Measurements from ENCODE around the gene OR5AP2.
A peak's percentile ranks its signal among the peaks of the same experiment; 100 is the strongest.
"Not testable (repeated sequence)": the region's sequence is repeated elsewhere in the genome, so short reads cannot be mapped to it uniquely, and the experiment has no call there.

OR5AP2 gene

DNA sequence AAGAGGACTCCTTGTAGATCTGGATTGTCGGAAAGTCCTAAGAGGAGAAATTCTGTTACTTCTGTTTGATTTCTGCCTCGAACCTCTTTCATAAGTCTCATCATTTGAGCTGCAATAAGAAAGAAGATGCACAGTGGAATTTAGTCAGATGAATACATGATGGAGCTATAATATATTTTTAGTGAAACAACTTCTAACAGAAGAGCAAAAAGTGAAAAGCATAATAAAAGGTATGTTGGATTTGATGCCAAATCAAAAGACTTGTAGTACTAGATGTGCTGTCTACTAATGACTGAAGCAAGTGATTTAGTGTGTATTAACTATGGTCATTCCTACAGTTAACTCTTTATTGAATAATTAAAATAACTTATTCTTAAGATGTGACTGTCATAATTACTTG lies at the start of gene OR5AP2:
Gene OR5AP2, minus strand, starts transcription at position 101 of the 400 bp plus-strand sequence. Its CDS starts 0 bp downstream, at position 101.
- no peak for DNase-seq

DNA sequence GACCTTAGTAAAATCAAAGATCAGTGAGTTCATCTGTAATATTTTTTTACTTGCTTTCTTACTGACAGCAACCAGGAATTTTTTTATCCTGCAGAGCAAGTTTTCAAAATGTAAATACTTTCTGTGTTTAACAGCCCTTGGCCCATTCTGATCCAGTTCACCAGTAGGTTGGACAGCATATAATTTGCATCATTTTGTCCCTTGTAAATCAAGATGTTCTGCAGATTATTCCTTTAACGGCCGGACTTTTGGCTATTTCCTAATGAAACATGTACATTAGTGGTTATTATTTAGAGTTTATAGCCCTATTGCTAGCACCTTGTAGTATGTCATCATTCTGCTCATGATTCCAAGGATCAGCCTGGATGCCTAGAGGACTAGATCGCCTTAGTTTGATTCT lies 48.9 kb upstream of the OR5AP2 start:
- DNase-seq, result not testable (repeated sequence)

DNA sequence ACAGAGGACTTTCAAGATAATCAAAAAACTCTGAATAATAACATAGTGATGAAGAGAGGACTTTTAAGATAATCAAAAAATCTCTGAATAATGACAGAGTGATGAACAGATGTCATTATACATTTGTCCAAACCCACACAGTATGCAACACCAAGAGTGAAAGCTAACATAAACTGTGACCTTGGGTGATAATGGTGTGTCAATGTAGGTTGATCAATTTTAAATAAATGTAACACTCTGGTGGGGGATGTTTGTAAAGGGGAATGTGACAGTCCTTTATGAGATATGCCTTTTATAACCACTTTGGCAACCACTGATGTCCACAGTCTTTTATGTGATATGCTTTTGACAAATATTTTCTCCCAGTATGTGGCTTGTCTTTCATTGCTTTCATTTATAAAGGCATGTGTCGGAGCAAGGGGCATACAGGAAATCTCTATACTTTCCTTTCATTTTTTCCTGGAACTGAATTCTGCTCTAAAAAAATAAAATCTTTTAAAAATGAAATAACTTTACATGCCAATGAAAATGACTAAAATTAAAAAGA lies 46.4 kb upstream of the OR5AP2 start:
- DNase-seq, result no peak

DNA sequence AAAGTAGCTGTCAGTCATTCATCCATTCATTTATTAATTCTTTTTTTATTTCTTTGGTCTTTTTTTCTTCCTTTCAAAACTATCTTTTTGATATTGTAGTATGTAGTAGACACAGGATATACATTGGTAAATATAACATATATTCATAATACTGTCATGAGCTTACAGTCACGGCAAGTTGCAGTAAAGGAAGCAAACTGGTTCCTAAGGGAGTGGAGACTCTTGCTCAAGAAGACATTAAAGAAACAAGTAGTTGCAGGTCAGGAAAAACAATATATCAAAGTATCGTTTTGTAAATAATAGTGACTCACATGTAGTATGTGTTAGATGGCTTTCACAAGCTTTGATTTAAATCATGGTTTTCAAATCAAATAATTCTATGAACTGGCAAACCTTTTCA lies 28.7 kb upstream of the OR5AP2 start:
- DNase-seq, result no peak

DNA sequence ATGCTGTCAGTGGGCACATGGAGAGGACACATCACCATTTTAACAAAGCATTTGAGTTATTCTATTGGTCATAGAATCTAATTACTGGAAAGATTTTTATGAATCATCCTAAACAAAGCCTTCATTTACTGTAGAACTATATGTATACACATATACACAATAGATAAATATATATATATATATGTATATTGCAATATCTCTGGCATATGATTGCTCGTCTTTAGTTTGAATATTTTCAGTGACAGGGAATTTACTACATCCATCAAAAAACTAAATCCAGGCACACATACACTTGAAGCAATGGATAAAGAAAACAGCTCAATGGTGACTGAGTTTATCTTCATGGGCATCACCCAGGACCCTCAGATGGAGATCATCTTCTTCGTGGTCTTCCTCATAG lies 21.1 kb upstream of the OR5AP2 start, which contains the start of gene OR5AR1:
Gene OR5AR1, plus strand, starts transcription at position 301 of the 400 bp plus-strand sequence. Its CDS starts 0 bp downstream, at position 301.
- no peak for DNase-seq

DNA sequence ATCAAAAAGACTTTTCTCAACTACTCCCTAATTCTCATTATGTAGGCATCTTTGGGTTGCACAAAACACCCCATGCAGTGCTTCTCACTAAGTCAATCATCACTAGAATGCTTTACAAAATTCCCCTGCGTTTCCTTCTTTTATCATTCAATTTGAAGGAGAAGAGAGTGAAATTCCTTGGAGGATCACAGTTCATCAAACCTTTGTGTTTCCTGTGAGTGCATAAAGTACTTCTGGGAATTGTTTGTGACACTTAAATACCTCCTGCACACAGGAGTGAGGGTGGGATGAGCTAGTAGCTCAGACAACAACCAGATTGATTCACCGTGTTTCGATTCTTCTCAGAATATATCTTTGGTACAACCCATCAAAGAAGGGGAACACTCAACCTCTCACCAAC lies 17.5 kb upstream of the OR5AP2 start:
- no peak for DNase-seq

DNA sequence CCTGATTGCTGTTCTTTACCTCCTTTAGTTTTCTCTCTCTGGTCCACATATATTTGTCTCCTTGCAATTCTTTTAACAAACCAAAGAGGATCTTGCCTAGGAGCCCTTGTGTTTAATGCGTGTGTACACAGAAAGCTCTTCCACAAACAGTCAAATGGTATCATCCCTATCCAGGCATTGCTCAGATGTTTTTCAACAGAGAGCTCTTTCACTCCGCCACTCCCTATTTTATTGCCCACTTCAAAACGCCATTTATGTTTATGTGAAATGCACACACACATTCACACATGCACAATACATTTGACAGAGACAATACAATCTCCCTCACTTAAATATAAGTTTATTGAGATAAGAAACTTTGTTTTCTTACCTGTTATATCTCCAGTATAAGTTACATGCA lies 4.7 kb downstream of the OR5AP2 start:
- DNase-seq, result no peak

DNA sequence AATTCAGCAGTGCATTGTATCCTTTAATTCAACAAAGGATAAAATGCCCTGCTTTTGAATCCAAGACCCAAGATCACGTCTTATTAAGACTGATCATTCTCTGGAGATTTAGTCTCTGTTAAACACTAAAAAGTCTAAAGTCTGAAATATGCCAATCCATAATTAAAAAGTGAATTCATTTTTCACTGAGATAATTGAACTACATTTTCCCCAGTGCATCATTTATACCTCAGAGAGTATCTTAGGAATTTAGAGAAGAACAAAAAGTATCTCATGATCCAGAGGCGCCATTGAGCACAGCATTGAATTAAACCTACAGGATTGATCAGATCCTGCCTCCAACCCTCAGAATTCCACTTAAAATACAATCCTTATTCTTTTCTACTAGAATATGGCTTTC lies 5.4 kb downstream of the OR5AP2 start:
- no peak for DNase-seq

DNA sequence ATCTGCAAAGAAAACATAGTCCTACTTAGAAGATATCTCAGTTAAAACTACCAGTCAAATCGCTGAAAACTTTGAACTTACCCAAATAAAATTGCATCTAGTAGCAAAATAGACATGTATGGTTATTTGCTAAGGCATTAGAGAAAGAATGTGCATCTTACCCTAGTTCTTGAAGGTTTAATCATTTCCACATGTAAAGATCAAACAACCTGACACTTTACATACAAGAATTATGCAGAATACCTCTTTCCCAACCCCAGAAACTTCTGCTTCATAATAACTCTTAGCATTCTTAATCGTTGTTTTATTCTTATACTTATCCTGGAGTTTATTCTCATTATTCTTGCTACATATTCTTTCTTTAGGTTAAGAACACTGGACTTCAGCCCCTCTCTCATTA lies 9.9 kb downstream of the OR5AP2 start:
- DNase-seq, result no peak

DNA sequence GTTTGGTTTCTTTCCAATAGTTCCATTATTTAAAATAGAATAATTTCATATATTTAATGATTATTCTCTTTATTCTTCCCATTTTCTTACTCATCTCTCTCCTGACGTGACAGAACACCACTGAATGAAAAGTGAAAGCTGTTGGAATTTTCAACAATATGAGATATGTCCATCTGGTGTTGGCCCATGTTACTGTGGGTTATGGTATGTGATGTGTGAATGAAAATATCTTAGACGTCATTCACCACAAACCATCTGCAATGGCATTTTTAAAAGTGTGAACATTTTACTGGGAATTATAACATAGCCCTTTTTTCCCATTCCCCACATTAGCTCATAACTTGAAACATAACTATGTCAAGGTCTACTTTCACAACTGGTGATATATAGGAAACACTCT lies 16.3 kb downstream of the OR5AP2 start:
- DNase-seq, result no peak

DNA sequence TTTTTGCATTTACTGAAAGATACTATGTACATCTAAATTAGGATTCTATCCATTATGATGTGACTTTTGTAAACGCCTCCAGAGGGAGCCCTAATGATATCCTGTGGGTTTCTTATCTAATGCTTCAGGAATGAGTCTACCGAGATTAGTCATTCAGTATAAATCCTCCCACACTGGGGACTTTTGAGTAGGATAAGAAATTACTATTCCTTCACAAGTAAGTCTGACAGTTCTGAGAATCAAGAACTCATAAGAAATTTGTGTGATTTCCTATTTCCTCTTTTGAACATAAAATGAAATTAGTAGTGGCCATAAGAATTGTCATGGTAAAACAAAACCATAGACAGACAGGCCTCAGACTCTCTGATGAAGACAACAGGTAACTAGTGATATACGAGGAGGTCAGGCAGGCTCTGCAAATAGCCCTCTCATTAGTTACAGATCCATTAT lies 17.6 kb downstream of the OR5AP2 start:
- DNase-seq, result peak; percentile 6

DNA sequence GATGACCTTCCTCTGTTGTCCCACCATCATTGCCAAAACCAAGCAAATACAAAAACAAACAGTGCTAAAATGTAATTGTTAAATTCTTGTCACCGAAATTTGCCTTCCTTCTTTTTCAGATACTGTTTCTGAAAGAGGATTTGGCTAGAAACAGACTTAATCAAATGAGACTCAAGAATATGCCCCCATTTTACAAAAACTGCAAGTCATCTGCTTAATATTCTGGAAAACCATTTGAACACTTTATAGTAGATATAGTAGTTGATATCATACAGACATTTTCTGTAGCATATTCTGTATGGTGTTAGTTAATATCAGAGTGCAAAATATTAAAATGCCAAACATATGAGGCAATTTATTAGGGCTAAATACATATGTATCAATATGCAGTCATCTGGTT lies 31.1 kb downstream of the OR5AP2 start:
- DNase-seq, result no peak

DNA sequence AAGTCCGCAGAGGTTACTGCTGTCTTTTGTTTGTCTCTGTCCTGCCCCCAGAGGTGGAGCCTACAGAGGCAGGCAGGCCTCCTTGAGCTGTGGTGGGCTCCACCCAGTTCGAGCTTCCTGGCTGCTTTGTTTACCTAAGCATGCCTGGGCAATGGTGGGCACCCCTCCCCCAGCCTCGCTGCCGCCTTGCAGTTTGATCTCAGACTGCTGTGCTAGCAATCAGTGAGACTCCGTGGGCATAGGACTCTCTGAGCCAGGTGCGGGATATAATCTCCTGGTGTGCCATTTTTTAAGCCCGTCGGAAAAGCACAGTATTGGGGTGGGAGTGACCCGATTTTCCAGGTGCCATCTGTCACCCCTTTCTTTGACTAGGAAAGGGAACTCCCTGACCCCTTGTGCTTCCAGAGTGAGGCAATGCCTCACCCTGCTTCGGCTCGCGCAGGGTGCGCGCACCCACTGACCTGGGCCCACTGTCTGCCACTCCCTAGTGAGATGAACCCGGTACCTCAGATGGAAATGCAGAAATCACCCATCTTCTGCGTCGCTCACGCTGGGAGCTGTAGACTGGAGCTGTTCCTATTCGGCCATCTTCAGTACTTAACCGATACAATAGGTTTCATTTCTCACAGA lies 50.0 kb downstream of the OR5AP2 start:
- not testable (repeated sequence) for DNase-seq
